GM19240 (cell line): ENCODE results near the gene ARL17A.
"Not testable (repeated sequence)": the region's sequence is repeated elsewhere in the genome, so short reads cannot be mapped to it uniquely, and the experiment has no call there.

Source experiments
- DNase-seq: peaks from one replicate; pipeline ENCODE4 v3.0.0; 2011; ENCODE audit warnings: low spot score; ENCODE audit not compliant: insufficient read length

The ARL17A gene

GRCh38 chr17:46559155-46559554 is 20.3 kb downstream of the ARL17A start:
- DNase-seq: not testable (repeated sequence)

- not testable (repeated sequence) for DNase-seq
Observed at GRCh38 chr17:46548607-46549006, 30.9 kb downstream of the ARL17A start.

- not testable (repeated sequence) for DNase-seq
Observed at GRCh38 chr17:46534716-46535115, 44.8 kb downstream of the ARL17A start.

- DNase-seq: not testable (repeated sequence)
Observed at GRCh38 chr17:46512168-46512567, 67.3 kb downstream of the ARL17A start, which contains the start of gene LRRC37A2. LRRC37A2 (plus strand) TSS chr17:46512468; CDS start chr17:46512713, 245 bp downstream.

- DNase-seq: not testable (repeated sequence)
Observed at GRCh38 chr17:46505896-46506295, 73.6 kb downstream of the ARL17A start.

- DNase-seq: not testable (repeated sequence)
Observed at GRCh38 chr17:46499437-46500139, 79.9 kb downstream of the ARL17A start.

GRCh38 chr17:46492021-46492420 is 87.5 kb downstream of the ARL17A start:
- DNase-seq: not testable (repeated sequence)

- not testable (repeated sequence) for DNase-seq
Observed at GRCh38 chr17:46481310-46481709, 98.2 kb downstream of the ARL17A start.

- not testable (repeated sequence) for DNase-seq
Observed at GRCh38 chr17:46478823-46479222, 100.7 kb downstream of the ARL17A start.

- DNase-seq: not testable (repeated sequence)
Observed at GRCh38 chr17:46475583-46475982, 103.9 kb downstream of the ARL17A start.

- DNase-seq: not testable (repeated sequence)
Observed at GRCh38 chr17:46474489-46474888, 105.0 kb downstream of the ARL17A start.

GRCh38 chr17:46467618-46468017 is 111.9 kb downstream of the ARL17A start:
- DNase-seq: not testable (repeated sequence)
